ENCODE results near the gene SLAIN1.
A peak's percentile ranks its signal among the peaks of the same experiment; 100 is the strongest.

SLAIN1 gene

DNA sequence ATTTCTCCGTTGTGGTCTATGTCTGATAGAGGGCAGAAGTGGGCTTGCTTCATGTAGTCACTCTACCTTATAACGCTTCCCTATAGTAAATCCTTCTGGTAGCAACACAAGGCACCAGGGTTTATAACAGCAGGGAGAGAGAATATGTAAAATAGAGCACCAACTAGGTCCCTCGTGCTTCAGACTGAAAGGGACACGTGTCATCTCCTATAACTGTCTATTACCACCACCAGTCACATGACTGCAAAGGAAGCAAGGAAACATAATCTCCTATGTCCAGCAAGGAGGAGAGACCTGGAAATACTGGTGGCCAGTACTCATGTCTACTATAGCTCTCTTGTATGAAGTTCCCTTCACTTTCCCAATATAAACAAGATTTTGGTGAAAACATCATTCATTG is 79.2 kb downstream of the SLAIN1 start:
- no peak for DNase-seq (ENCODE audit: low read depth)
- no peak overlapping the region for H3K4me3 ChIP-seq (ENCODE audit: low read depth, low read length)
- TF ChIP-seq, protein P1, sequence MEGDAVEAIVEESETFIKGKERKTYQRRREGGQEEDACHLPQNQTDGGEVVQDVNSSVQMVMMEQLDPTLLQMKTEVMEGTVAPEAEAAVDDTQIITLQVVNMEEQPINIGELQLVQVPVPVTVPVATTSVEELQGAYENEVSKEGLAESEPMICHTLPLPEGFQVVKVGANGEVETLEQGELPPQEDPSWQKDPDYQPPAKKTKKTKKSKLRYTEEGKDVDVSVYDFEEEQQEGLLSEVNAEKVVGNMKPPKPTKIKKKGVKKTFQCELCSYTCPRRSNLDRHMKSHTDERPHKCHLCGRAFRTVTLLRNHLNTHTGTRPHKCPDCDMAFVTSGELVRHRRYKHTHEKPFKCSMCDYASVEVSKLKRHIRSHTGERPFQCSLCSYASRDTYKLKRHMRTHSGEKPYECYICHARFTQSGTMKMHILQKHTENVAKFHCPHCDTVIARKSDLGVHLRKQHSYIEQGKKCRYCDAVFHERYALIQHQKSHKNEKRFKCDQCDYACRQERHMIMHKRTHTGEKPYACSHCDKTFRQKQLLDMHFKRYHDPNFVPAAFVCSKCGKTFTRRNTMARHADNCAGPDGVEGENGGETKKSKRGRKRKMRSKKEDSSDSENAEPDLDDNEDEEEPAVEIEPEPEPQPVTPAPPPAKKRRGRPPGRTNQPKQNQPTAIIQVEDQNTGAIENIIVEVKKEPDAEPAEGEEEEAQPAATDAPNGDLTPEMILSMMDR (conservative IDR thresholded peaks at IDR 0.05; ENCODE audit: low read depth, low read length): no peak

DNA sequence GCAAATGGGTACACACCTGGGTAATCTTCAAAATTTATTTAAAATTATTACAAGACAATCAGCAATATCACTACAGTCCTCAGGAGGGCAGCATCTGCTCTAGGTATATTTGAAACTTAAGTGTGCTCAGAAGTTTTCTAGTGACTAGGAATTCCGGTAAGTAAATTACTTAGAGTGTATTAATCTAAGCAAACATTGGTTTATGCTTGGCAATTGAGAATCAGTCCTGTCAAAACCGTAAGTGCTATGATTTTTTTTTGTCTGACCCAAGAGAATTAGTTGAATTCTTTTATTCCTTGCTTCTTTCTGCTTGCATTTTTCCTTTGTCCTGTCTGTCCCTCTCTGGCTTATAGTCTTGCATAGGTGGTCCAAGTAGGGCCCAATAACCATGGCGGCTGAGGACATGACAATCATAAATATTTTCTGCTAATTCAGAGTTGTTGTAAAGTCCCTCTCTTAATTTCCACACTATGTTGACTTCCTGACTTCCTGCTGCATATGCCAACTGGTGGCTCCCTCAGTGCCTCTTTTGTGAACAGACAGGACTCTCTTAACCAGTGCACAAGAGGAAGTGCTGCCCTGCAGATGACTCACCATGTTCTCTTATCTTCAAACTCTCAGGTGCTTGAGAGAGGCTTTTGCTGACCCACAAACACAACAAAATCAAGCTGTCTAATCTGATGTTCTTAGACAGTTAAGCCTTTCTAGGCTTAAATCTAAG is 82.2 kb downstream of the SLAIN1 start:
- peak; percentile 88 for DNase-seq (ENCODE audit: low read depth)
- no peak overlapping the region for H3K4me3 ChIP-seq (ENCODE audit: low read depth, low read length)
- TF ChIP-seq, protein P1 (conservative IDR thresholded peaks at IDR 0.05; ENCODE audit: low read depth, low read length): peak; percentile 61

DNA sequence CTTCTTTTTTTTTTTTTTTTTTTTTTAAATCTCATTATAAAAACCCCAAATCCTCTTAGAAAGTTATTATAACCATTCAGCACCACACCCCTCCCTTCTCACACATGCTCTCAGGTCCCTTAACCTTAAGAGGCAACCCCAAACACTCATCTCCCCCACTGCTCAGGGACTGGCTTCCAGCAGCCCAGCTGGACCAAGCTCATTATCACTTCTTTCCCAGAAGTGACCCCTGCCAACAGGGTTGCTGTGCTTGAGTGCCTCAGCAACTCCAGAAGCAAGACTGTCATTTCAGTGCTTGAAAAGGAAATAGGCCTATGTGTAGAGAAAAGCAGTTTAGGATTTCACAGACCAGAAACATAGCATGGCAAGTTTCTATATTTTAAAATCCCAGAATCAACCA is 84.3 kb downstream of the SLAIN1 start:
- TF ChIP-seq, protein P1 (conservative IDR thresholded peaks at IDR 0.05; ENCODE audit: low read depth, low read length): no peak
- H3K4me3 ChIP-seq (ENCODE audit: low read depth, low read length): no peak overlapping the region
- DNase-seq (ENCODE audit: low read depth): no peak

DNA sequence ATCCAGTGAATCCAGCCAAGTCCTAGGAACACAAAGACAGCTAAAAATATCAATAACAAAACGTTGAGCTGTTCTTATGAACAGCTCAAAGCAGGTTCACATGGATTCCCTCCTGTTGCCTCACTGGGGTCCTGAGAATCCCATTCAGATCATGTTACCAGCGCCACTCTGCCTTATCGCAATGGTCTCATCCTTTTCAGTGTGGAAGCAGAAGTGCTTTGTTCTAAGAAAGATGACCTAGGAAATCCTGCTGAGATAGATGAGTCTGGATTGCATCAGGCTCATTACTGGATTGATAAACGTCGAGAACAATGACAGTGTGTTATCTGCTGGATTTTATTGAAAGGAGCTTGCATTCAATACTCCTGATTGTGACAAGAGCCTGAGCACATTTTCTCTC is 87.0 kb downstream of the SLAIN1 start:
- TF ChIP-seq, protein P1 (conservative IDR thresholded peaks at IDR 0.05; ENCODE audit: low read depth, low read length): no peak
- no peak overlapping the region for H3K4me3 ChIP-seq (ENCODE audit: low read depth, low read length)
- no peak for DNase-seq (ENCODE audit: low read depth)

DNA sequence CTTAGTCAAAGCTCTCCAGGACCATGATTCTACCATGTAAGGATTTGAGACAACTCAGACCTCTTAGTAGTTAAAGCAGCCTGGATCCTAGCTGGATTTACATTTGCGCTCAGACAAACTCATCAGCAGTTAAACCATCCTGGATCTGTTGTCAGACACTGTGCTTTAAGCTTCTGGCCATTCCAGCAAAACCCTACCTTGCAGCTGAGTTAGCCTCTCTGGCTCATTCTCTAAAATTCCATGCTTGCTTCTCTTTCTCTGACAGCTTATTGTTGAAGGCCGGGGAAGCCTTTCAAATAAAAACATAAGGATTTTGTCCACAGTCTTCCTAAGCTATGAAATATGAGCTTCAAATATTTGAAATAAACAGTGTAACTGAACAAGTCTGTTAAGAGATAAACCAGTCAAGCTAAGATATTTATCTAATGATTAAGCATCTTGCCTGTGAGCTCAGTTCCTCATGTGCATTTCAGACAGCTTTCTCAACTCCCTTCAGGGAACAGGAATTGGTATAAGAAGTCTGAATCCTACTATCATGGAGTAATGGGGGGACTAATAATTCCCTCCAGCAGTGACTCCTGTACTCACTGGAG is 89.3 kb downstream of the SLAIN1 start:
- H3K4me3 ChIP-seq (ENCODE audit: low read depth, low read length): no peak overlapping the region
- TF ChIP-seq, protein P1 (conservative IDR thresholded peaks at IDR 0.05; ENCODE audit: low read depth, low read length): no peak
- DNase-seq (ENCODE audit: low read depth): no peak

DNA sequence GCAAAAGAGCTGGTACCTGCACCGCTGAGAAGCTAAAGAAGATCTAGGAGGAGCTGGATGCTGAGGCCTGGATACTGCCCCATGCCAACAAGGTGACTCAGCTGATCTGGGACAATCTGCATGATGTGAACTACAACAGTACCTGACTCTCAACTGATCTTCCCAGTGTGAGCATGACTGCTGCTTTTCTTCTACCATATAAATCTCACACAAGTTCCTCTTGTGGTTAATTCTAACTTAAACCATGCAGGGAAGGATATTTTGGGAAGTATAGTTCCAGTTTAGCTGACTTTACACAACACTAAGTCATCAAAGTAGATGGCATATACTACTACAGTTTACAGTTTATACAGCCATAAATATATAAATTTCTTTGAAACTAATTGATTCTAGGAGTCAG is 91.9 kb downstream of the SLAIN1 start:
- TF ChIP-seq, protein P1 (conservative IDR thresholded peaks at IDR 0.05; ENCODE audit: low read depth, low read length): no peak
- H3K4me3 ChIP-seq (ENCODE audit: low read depth, low read length): no peak overlapping the region
- DNase-seq (ENCODE audit: low read depth): no peak

DNA sequence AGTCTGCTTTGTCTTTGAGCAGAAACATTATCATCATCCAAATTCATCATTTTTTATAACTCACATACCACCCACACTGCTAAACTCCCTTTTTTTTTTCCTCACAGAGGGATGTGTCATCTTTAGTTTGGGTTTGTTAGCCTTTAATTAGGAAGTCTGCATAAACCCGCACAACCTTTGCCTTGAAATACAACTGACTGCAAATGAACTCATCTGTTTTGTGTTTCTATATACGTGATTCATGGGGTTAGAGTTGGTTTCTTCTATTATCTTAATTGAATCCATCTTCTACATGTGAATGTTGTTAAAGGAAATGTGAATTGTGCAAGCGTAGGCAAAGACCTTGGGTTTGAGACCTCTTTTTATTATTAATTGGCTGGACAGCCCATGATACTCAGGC is 102.7 kb downstream of the SLAIN1 start:
- no peak overlapping the region for H3K4me3 ChIP-seq (ENCODE audit: low read depth, low read length)
- no peak for DNase-seq (ENCODE audit: low read depth)
- TF ChIP-seq, protein P1 (conservative IDR thresholded peaks at IDR 0.05; ENCODE audit: low read depth, low read length): no peak
